ENCODE data around the gene MYO7B. TPM values are rescaled to one million over a fixed set of nuclear protein-coding genes. Genes with fewer than 3 reads are reported as not detected.
A peak's percentile ranks its signal among the peaks of the same experiment; 100 is the strongest.

The MYO7B gene
- total and polyA plus RNA-seq, 2 experiments from 2014 or later, result 0.06 to 0.12 TPM

DNA sequence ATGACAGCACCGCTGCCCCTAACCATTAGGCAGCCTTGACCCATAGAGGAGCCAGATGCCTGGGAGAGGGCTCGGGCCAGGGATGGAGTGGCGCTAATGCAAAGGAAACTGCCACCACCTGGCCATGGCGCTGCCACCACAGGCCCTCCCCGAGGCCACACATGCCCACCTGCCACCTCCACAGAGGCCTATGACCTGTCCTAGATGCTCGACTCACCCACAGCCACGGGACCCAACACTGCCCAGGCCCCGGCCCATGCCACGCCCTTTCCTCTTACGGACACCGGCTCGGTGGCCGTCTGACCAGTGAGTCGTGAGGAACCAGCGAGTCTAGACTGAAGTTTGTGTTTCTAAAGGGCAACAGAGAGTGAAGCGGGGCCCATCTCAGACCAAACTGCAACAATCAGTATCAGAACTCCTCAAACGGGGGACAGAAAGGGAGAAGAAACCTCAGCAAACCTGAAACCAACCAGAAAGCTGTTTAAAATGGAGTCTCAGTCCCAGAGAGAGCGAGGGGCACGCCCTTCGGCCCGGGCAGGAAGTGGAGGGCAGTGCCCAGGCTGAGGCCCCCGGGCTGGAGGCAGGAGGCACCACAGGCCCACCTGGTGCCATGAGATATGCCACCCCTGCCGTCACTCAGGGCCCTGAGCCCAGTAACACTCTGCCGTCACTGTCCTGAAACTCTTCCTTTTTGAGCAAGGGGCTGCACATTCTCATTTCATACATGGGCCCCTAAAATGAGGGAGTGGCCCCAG, 111.2 kb downstream of the MYO7B start:
- no peak overlapping the region for H3K27ac ChIP-seq
- H3K9me3 ChIP-seq (ENCODE audit: low read depth), result no peaks in the 10 kb centered on the region
- no peak for DNase-seq (ENCODE audit: low read depth in 1 of 2, low spot score in 1 of 2)
- no peak for TF ChIP-seq CTCF (IDR thresholded peaks at IDR 0.05; ENCODE audit: low read depth, low read length)
- no peaks in the 10 kb centered on the region for H3K36me3 ChIP-seq
- H3K27me3 ChIP-seq, result no peaks in the 10 kb centered on the region
- no peak overlapping the region for H3K4me3 ChIP-seq
- peaks cover 4% of the 10 kb centered on the region for H3K4me1 ChIP-seq (ENCODE audit: low read depth)

DNA sequence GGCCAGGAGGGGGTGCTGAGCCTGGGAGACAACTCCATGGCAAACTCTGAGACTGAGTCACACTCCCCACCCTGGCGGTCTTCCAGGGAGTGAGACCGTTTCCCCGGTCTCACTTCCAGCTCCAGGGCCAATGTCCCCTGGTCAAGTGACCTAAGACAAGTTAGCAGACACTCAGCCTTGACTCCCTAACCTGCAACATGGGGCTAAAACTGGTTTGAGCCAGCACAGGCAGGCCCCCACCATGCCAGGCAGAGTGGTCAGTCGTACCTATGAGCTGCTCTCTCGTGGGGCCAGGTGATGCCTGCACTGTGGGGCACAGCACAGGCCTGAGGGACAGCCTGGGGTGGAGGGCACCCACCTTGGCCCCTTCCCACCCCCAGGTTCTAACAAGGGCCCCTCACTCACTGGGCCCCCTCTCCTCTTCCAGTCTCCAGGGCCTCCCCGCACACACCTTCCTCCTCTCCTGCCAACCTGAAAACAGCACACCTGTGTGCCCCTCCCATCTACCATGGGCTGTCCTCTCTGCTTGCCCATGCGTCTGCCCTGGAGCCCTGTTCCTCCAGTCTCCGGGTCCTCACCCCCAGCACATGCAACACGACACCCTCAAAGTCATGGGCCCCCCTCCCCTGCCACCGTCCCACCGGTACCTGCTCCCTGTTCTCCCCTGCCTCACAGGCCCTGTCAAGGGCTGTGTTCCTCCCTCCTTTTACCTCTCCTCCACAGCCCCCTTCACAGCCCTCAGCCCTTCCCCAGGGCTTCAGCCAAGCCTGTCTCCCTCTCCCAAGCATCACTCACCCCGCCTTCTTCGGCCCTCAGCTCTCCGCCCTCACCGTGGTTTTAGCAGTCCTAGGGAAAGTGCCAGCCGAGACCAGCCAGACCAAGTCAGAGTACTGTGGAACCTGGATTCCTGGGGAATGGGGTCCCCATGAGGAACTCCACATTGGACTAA, 112.0 kb downstream of the MYO7B start:
- no peak for TF ChIP-seq CTCF (IDR thresholded peaks at IDR 0.05; ENCODE audit: low read depth, low read length)
- H3K27me3 ChIP-seq, result no peaks in the 10 kb centered on the region
- no peak overlapping the region for H3K4me3 ChIP-seq
- no peak overlapping the region for H3K27ac ChIP-seq
- H3K9me3 ChIP-seq (ENCODE audit: low read depth), result no peaks in the 10 kb centered on the region
- no peaks in the 10 kb centered on the region for H3K36me3 ChIP-seq
- peaks cover 9% of the 10 kb centered on the region for H3K4me1 ChIP-seq (ENCODE audit: low read depth)
- DNase-seq (ENCODE audit: low read depth in 1 of 2, low spot score in 1 of 2), result peak in 1 of 2 donors; percentile 16

- Histone ChIP-seq H3K9me3 (ENCODE audit: low read depth) (no peaks in the 10 kb centered on the region), H3K4me3 (no peak overlapping the region), H3K27me3 (no peaks in the 10 kb centered on the region), H3K4me1 (ENCODE audit: low read depth) (peaks cover 17% of the 10 kb centered on the region), H3K27ac (no peak overlapping the region), H3K36me3 (no peaks in the 10 kb centered on the region)
- DNase-seq (ENCODE audit: low read depth in 1 of 2, low spot score in 1 of 2), result no peak
- no peak for TF ChIP-seq CTCF (IDR thresholded peaks at IDR 0.05; ENCODE audit: low read depth, low read length)
Measured at GRCh38 chr2:127648321-127648720, 112.8 kb downstream of the MYO7B start.

DNA sequence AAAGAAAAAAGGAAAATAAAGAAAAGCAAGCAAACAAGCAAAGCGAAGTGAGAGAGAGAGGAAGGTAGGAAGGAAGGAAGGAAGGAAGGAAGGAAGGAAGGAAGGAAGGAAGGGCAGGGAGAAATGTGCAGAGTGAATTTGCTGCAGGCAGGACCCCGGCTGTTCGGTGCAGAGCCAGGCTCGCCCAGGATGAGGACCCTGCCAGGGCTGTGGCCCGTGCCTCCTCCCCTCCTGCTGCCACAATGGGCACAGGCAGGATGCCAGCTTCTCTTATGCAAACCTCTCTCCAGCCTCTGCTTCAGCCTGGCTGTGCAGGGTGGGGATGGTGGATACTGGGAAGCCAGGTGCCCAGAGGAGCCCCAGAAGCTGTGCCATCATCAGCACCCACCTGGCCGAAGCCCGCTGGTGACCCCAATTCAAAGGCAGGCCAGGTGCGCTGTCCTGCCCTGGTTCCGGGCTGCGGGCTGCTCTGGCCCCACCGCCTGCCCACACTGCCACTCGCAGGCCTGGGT, 113.7 kb downstream of the MYO7B start:
- TF ChIP-seq CTCF (IDR thresholded peaks at IDR 0.05; ENCODE audit: low read depth, low read length), result no peak
- H3K36me3 ChIP-seq, result no peaks in the 10 kb centered on the region
- H3K4me3 ChIP-seq, result no peak overlapping the region
- H3K9me3 ChIP-seq (ENCODE audit: low read depth), result no peaks in the 10 kb centered on the region
- no peak for DNase-seq (ENCODE audit: low read depth in 1 of 2, low spot score in 1 of 2)
- H3K4me1 ChIP-seq (ENCODE audit: low read depth), result peaks cover 17% of the 10 kb centered on the region
- no peak overlapping the region for H3K27ac ChIP-seq
- no peaks in the 10 kb centered on the region for H3K27me3 ChIP-seq

GRCh38 chr2:127649684-127650040, 114.2 kb downstream of the MYO7B start:
- TF ChIP-seq CTCF (IDR thresholded peaks at IDR 0.05; ENCODE audit: low read depth, low read length), result peak; percentile 93
- Histone ChIP-seq H3K4me3 (no peak overlapping the region), H3K27ac (no peak overlapping the region), H3K4me1 (ENCODE audit: low read depth) (peaks cover 17% of the 10 kb centered on the region), H3K27me3 (no peaks in the 10 kb centered on the region), H3K9me3 (ENCODE audit: low read depth) (no peaks in the 10 kb centered on the region), H3K36me3 (no peaks in the 10 kb centered on the region)
- DNase-seq (ENCODE audit: low read depth in 1 of 2, low spot score in 1 of 2), result peak; percentile 89
